Measurements from ENCODE around the gene MYH14.

MYH14 gene

DNA sequence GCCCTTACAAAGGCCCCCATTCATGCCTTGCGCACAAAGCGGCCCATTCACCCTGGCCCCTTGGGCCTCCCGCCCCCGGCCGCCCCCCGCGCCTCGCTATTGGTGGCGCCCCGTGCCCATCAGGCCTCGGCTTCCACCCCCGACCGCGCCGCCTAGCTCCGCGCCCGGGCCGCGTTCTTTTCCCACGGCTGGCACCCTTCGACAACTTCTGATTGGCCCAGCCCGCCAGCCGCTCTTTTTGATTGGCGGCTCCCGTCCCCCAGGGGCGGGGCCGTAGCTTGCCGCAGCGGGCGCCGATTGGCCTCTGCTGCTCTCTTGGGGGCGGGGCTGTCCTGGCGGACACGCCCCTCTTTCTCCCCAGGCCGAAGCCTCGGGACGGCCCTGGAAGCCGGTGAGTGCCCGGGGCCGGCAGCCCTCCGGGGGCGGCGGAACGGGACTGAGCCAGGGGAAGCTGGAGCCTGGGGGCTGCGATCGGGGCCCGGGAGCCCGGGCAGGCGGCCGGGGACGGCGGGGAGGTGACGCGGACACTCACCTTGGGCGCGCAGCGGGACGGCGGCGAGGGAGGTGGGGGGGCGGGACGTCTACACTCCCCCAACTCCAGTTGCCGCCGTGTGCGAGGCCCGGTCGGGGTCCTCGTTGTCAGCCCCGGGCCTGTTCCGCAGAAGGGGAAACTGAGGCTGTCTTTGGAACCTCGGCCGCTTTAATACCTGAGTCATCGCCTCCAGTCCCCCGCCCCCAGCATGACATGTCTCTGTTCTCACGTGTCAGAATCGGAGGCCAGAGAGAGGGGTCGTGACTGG is at the start of gene MYH14:
Gene MYH14 (plus strand): TSS at position 342 of the 800 bp plus-strand sequence. CDS start 6,744 bp downstream, outside the sequence.
- peak; percentile 6 for DNase-seq (ENCODE audit: low read depth)

- no peak for DNase-seq (ENCODE audit: low read depth)
Observed at GRCh38 chr19:50154529-50154928, 48.9 kb upstream of the MYH14 start.

- DNase-seq (ENCODE audit: low read depth): no peak
Observed at GRCh38 chr19:50155520-50156109, 47.8 kb upstream of the MYH14 start.

DNA sequence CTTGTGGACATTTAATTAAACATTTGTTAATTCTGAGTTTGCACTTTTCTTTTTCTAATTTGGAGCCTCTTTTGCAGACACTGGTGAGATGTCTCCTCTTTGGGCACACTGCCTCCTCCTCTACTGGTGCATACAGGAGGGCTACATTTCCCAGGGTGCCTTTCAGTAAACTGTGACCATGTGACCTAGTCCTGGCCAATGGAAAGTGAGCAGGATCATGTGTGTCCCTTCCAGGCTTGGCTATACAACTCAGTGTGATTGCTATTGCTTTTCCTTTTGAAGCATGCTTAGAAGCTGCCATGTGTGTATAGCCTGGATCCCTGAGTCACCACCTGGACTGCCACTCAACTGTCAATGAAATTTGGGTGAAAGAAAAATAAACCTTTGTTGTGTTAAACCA is 44.8 kb upstream of the MYH14 start:
- no peak for DNase-seq (ENCODE audit: low read depth)

DNA sequence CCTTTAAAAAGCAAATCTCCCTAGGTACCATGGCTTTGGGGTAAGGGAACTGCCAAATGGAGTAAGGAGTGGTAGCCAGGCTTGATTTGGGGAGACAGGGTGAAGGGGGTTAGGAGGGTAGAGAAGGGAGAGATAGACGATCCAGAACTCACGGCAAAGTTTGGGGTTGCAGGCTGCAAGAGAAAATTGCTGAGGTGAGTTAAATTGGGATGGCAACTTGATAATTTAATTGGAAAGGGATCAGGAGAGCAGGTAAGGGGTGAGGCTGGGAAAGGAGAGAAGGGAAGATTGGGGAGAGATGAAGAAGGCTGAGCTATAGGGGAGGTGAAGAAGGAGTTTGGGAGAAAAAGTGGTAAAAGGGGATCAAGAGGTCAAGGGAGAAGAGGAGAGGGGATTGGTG is 44.3 kb upstream of the MYH14 start:
- DNase-seq (ENCODE audit: low read depth): no peak

- no peak for DNase-seq (ENCODE audit: low read depth)
Observed at GRCh38 chr19:50162988-50163387, 40.4 kb upstream of the MYH14 start, which contains the start of gene IZUMO2. Gene IZUMO2 (minus strand): TSS chr19:50163281. CDS start chr19:50163194, 87 bp downstream.

- no peak for DNase-seq (ENCODE audit: low read depth)
Observed at GRCh38 chr19:50167314-50167721, 36.1 kb upstream of the MYH14 start.

- no peak for DNase-seq (ENCODE audit: low read depth)
Observed at GRCh38 chr19:50171752-50172151, 31.7 kb upstream of the MYH14 start.

DNA sequence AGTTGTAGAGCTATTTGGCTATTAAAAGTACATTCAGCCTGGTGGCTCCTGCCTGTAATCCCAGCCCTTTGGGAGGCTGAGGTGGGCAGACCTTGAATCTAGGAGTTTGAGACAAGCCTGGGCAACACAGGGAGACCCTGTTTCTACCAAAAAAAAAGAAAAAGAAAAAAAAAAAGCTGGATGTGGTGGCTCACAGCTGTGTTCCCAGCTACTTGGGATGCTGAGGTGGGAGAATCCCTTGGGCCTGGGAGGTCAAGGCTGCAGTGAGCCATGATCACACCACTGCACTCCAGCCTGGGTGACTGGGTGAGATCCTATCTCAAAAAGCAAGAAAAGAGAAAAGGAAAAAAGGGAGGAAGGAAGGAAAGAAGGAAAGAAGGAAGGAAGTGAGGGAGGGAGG is 30.7 kb upstream of the MYH14 start:
- no peak for DNase-seq (ENCODE audit: low read depth)

GRCh38 chr19:50173127-50173526 is 30.3 kb upstream of the MYH14 start:
- DNase-seq (ENCODE audit: low read depth): no peak

DNA sequence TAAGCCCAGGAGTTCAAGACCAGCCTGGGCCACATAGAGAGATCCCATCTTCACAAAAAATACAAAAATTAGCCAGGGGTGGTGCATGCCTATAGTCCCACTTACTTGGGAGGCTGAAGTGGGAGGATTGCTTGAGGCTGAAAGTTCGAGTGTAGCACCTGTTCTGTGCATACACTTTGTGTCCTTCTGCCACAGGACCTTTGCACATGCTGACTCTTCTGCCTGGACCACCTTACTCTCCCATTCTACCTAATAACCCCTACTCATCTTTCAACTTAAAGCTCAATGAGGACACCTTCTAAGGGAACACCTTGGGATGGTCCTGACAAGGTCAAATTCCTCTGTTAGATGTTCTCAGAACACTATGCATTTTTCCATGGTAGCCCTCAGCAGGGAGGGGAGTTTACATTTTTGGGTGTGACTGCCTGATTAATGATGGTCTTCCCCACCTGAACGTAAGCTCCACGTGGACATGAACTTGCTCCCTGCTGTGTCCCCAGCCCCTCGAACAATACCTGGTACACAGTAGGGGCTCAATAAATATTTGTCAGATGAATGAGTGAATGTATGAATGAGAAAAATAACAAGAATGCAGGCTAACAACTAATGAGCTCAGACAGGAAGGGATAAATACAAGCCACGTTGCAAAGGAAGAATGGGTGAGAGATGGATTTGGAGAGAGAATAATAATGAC is 29.2 kb upstream of the MYH14 start:
- DNase-seq (ENCODE audit: low read depth): no peak

DNA sequence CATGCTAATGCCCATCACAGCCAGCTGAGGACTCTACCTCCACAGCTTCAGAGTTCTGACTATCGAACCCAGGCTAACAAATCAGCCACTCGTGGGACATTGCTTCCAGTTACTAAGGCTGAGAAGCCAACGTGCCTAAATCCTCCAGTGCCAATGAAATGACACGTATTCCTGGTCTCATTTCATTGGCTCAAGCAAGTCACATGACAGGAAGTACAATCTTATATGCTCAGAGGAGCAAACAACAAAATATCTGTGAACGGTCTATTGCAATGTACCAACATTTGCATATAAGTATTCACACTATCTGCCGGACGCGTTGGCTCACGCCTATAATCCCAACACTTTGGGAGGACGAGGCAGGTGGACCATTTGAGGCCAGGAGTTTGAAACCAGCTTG is 27.5 kb upstream of the MYH14 start:
- no peak for DNase-seq (ENCODE audit: low read depth)

DNA sequence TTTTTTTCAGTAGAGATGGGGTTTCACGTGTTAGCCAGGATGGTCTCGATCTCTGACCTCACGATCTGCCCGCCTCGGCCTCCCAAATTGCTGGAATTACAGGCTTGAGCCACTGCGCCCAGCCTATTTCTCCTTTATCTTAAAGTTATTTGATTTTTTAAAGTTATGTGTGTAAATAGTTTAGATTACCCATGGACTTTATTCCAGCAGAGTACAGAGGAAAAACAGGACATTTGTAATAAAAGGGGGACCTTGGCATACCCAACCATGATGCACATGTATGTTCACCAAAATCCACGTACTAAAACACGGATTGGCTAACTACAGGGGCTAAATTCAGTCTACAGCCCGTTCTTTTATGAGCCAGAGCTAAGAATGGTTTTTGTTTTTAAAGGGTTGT is 26.6 kb upstream of the MYH14 start:
- no peak for DNase-seq (ENCODE audit: low read depth)

DNA sequence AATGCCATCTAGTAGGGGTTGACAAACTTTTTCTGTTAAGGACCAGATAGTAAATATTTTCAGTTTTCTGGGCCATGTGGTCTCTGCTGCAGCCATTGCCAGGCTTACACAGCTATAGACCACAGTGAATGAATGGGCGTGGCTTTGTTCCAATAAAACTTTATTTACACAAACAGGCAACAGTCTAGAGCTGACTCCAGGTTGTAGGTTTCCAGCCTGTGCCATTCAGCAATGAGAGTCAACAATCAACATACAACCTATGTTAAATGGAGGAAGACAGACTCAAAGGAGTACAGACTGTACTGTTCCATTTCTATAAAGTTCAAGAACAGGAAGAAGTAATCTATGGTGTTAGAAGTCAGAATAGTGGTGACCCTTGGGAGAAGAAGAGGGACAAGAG is 25.1 kb upstream of the MYH14 start:
- DNase-seq (ENCODE audit: low read depth): no peak

DNA sequence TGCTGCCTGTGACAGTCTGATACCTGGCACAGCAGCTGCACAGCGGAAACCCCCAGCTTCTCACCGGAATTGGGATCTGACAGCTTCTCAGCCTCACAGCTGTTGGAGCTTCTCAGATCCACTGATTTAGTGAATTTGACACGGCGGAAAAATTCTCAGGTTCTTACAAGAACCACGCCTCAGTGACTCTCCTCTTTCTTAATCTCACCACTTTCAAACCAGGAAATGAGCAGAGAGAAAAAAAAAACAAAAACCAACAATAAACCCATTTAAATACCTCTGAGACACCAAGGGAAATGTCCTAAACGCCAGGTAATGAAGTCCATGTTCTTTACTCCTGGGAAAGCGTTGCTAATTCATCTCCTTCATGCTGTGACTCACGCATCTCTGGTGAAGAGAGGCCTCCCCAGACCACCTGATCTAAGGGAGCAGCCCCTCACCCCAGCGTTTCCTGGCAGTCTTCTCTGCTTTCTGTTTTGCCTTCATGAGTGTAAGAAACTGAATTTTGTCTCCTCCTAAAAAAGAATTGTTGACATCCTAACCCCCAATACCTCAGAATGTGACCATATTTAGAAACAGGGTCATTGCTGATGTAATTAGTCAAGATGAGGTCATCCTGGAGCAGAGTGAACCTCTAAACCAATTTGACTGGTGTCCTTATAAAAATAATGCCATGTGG is 24.4 kb upstream of the MYH14 start:
- no peak for DNase-seq (ENCODE audit: low read depth)

DNA sequence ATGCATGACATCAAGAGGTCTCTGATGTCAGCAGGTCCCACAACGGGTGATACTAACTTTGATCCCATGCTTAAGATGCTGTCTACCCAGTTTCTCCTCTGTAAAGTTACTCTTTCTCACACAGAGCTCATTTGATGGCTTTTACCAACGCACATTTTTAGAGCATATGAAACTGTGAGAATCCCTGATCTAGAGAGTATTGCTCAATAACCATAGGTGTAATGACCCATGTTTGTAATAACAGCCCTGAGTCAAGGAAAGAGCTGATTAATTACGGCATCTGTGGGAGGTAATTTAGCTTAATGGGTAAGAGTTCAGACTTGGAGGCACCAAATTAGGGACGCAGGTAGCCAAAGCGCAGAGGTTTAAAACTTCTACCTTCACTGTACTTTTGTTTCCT is 22.3 kb upstream of the MYH14 start:
- no peak for DNase-seq (ENCODE audit: low read depth)

- no peak for DNase-seq (ENCODE audit: low read depth)
Observed at GRCh38 chr19:50184196-50184595, 19.2 kb upstream of the MYH14 start.

DNA sequence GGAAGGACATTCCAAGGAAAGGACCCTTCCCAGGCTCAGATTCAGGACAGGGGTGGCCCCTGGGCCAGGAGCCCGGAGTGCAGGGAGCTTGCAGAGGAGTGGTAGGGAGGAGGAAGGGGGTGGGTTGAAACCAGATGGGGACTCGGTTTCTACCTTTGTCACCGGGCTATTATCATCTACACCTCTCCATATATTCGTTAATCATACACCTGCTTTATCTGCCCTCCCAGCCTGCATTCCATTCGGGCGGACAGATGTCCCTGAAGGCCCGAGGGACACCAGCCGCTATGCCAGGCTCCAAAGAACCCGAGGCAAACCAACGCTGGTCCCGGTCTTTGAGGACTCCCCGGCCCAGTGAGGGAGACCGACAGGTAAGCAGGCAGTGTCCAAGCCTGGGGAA is 15.5 kb upstream of the MYH14 start:
- DNase-seq (ENCODE audit: low read depth): no peak

- no peak for DNase-seq (ENCODE audit: low read depth)
Observed at GRCh38 chr19:50189331-50189730, 14.1 kb upstream of the MYH14 start.

DNA sequence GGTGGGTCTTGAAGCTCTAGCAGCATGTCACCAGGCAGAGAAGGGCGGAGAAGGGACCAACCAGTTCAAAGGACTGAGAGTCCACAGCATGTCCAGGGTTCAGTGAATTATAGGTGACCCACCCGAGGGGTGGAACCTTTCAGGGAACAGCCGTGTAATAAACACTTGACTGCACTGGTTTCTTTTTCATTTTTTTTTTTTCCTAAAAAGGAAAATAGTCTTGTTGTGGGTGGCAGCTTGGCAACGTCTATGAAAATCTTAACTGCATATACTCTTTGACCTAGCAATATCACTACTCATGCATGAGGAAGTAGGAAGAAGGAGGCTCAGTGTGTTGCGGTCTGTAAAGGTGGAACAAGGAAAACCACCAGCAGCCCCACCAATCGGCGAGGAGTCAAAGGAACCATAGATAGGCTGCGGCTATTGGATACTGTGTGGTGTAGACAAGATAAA is 13.0 kb upstream of the MYH14 start:
- no peak for DNase-seq (ENCODE audit: low read depth)

- DNase-seq (ENCODE audit: low read depth): no peak
Observed at GRCh38 chr19:50191216-50191615, 12.2 kb upstream of the MYH14 start.

GRCh38 chr19:50192463-50193211 is 10.8 kb upstream of the MYH14 start:
- DNase-seq (ENCODE audit: low read depth): no peak

All from activated T-cell treated with anti-CD3 and anti-CD28 coated beads for 24 hours (primary cell).